Measurements from ENCODE around the gene COA3. TPM values are rescaled to one million over a fixed set of nuclear protein-coding genes. Genes with fewer than 3 reads are reported as not detected.
A peak's percentile ranks its signal among the peaks of the same experiment; 100 is the strongest.

Gene COA3
- total RNA-seq, 2 experiments from 2014 or later = 4.0 to 4.5 TPM

- POLR2A ChIA-PET = interaction anchor here (1.2 to 1.7 kb wide), 2 partner anchors 12 to 23 kb away, joined by 4 read pairs; no protein-coding TSS in a partner anchor
- peaks cover 52% of the 10 kb centered on the region for H3K36me3 Mint-ChIP-seq (ENCODE audit: low read depth)
- Histone ChIP-seq H3K4me1 (ENCODE audit: insufficient read depth, low read length) (no peaks in the 10 kb centered on the region), H3K9me3 (ENCODE audit: control insufficient read depth in 1 of 2, insufficient read depth in 1 of 2, low read length in 2 of 2) (no peaks in the 10 kb centered on the region), H3K27me3 (ENCODE audit: control insufficient read depth in 1 of 2, insufficient read depth in 2 of 2, low read length in 2 of 2) (no peaks in the 10 kb centered on the region), H3K27ac (ENCODE audit: low read depth in 1 of 2, low read length in 2 of 2) (no peak overlapping the region), H3K36me3 (ENCODE audit: insufficient read depth, low read length) (peaks cover 47% of the 10 kb centered on the region), H3K4me3 (ENCODE audit: low read length) (no peak overlapping the region)
- no peaks in the 10 kb centered on the region for H3K4me1 Mint-ChIP-seq (ENCODE audit: low read depth)
- TF ChIP-seq, protein P1, sequence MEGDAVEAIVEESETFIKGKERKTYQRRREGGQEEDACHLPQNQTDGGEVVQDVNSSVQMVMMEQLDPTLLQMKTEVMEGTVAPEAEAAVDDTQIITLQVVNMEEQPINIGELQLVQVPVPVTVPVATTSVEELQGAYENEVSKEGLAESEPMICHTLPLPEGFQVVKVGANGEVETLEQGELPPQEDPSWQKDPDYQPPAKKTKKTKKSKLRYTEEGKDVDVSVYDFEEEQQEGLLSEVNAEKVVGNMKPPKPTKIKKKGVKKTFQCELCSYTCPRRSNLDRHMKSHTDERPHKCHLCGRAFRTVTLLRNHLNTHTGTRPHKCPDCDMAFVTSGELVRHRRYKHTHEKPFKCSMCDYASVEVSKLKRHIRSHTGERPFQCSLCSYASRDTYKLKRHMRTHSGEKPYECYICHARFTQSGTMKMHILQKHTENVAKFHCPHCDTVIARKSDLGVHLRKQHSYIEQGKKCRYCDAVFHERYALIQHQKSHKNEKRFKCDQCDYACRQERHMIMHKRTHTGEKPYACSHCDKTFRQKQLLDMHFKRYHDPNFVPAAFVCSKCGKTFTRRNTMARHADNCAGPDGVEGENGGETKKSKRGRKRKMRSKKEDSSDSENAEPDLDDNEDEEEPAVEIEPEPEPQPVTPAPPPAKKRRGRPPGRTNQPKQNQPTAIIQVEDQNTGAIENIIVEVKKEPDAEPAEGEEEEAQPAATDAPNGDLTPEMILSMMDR (IDR thresholded peaks at IDR 0.05) = no peak
- H3K4me3 Mint-ChIP-seq = no peak overlapping the region
- CTCF ChIA-PET = no interaction called here
- peak overlapping the region; percentile 34 for H3K27ac Mint-ChIP-seq
- no peaks in the 10 kb centered on the region for H3K27me3 Mint-ChIP-seq
- no peak for DNase-seq
- intact Hi-C loops (cut with DNase I, micrococcal nuclease) = loop anchor here in 1 of 2 experiments (10.0 kb wide), 1 partner anchor 359 kb away; no protein-coding TSS in a partner anchor
- no peak for ATAC-seq (ENCODE audit: poor library complexity)
- H3K9me3 Mint-ChIP-seq = no peaks in the 10 kb centered on the region
Observed at GRCh38 chr17:42845918-42846593, 47.6 kb upstream of the COA3 start.

DNA sequence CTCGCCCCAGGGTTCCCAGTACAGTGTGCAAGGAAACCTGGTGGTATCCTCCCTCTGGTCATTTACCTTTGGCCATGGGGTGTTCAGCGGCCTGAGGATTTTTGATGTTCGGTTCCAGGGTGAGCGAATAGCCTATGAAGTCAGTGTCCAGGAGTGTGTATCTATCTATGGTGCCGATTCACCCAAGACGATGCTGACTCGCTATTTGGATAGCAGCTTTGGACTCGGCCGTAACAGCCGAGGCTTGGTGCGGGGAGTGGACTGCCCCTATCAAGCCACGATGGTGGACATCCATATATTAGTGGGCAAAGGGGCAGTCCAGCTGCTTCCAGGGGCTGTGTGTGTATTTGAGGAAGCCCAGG, 47.0 kb upstream of the COA3 start:
- ATAC-seq (ENCODE audit: poor library complexity) (no peak), DNase-seq (no peak)
- Histone ChIP-seq H3K9me3 (ENCODE audit: control insufficient read depth in 1 of 2, insufficient read depth in 1 of 2, low read length in 2 of 2) (no peaks in the 10 kb centered on the region), H3K4me3 (ENCODE audit: low read length) (no peak overlapping the region), H3K27ac (ENCODE audit: low read depth in 1 of 2, low read length in 2 of 2) (no peak overlapping the region), H3K36me3 (ENCODE audit: insufficient read depth, low read length) (peaks cover 50% of the 10 kb centered on the region), H3K27me3 (ENCODE audit: control insufficient read depth in 1 of 2, insufficient read depth in 2 of 2, low read length in 2 of 2) (no peaks in the 10 kb centered on the region), H3K4me1 (ENCODE audit: insufficient read depth, low read length) (no peaks in the 10 kb centered on the region)
- Mint-ChIP-seq H3K36me3 (ENCODE audit: low read depth) (peaks cover 58% of the 10 kb centered on the region), H3K27me3 (no peaks in the 10 kb centered on the region), H3K4me1 (ENCODE audit: low read depth) (no peaks in the 10 kb centered on the region), H3K4me3 (no peak overlapping the region), H3K9me3 (no peaks in the 10 kb centered on the region), H3K27ac (peak overlapping the region; percentile 34)
- intact Hi-C loops (cut with DNase I, micrococcal nuclease) = loop anchor here in 1 of 2 experiments (10.0 kb wide), 1 partner anchor 359 kb away; no protein-coding TSS in a partner anchor
- POLR2A ChIA-PET = interaction anchor here (1.2 to 1.7 kb wide), 2 partner anchors 12 to 23 kb away, joined by 4 read pairs; no protein-coding TSS in a partner anchor
- TF ChIP-seq, protein P1 (IDR thresholded peaks at IDR 0.05) = no peak
- CTCF ChIA-PET = no interaction called here

- Mint-ChIP-seq H3K4me1 (ENCODE audit: low read depth) (no peaks in the 10 kb centered on the region), H3K27ac (no peak overlapping the region), H3K27me3 (no peaks in the 10 kb centered on the region), H3K36me3 (ENCODE audit: low read depth) (peaks cover 61% of the 10 kb centered on the region), H3K9me3 (no peaks in the 10 kb centered on the region), H3K4me3 (no peak overlapping the region)
- Histone ChIP-seq H3K27ac (ENCODE audit: low read depth in 1 of 2, low read length in 2 of 2) (no peak overlapping the region), H3K4me1 (ENCODE audit: insufficient read depth, low read length) (no peaks in the 10 kb centered on the region), H3K36me3 (ENCODE audit: insufficient read depth, low read length) (peaks cover 55% of the 10 kb centered on the region), H3K9me3 (ENCODE audit: control insufficient read depth in 1 of 2, insufficient read depth in 1 of 2, low read length in 2 of 2) (no peaks in the 10 kb centered on the region), H3K27me3 (ENCODE audit: control insufficient read depth in 1 of 2, insufficient read depth in 2 of 2, low read length in 2 of 2) (no peaks in the 10 kb centered on the region), H3K4me3 (ENCODE audit: low read length) (no peak overlapping the region)
- TF ChIP-seq, protein P1 (IDR thresholded peaks at IDR 0.05) = no peak
- ATAC-seq (ENCODE audit: poor library complexity) (no peak), DNase-seq (no peak)
- intact Hi-C loops (cut with DNase I, micrococcal nuclease) = loop anchor here in 1 of 2 experiments (10.0 kb wide), 1 partner anchor 360 kb away; no protein-coding TSS in a partner anchor
- ChIA-PET CTCF (interaction anchor here (0.6 kb wide), 1 partner anchor 15 kb away, joined by 6 read pairs; no protein-coding TSS in a partner anchor), POLR2A (interaction anchor here (1.2 to 1.7 kb wide), 2 partner anchors 11 to 22 kb away, joined by 4 read pairs; no protein-coding TSS in a partner anchor)
Observed at GRCh38 chr17:42844761-42845555, 46.5 kb upstream of the COA3 start.

Data from CD4-positive, alpha-beta T cell (primary cell).